ENCODE data around the gene RTL9. TPM values are rescaled to one million over a fixed set of nuclear protein-coding genes. Genes with fewer than 3 reads are reported as not detected.
"Not testable (repeated sequence)": the region's sequence is repeated elsewhere in the genome, so short reads cannot be mapped to it uniquely, and the experiment has no call there.

Gene RTL9
- polyA plus RNA-seq (2014; cell fraction: cytosol; rRNA removed), result 0.42 and 0.83 TPM in 2 replicates
- polyA plus RNA-seq (2014; cell fraction: nucleus; rRNA removed), result 0.73 and 1.5 TPM in 2 replicates

- no peak for DNase-seq (ENCODE audit: low spot score)
Observed at GRCh38 chrX:110358548-110358947, at the start of gene RTL9. TSS of gene RTL9 (plus strand) at chrX:110358848. CDS start at chrX:110450618, 91,770 bp downstream.

- no peak for DNase-seq (ENCODE audit: low spot score)
Observed at GRCh38 chrX:110310000-110310790, 48.5 kb upstream of the RTL9 start.

- DNase-seq (ENCODE audit: low spot score), result no peak
Observed at GRCh38 chrX:110310896-110311295, 47.8 kb upstream of the RTL9 start.

GRCh38 chrX:110311437-110312230 is 47.0 kb upstream of the RTL9 start:
- DNase-seq (ENCODE audit: low spot score), result no peak

- DNase-seq (ENCODE audit: low spot score), result no peak
Observed at GRCh38 chrX:110315551-110315950, 43.1 kb upstream of the RTL9 start.

GRCh38 chrX:110316351-110317060 is 42.1 kb upstream of the RTL9 start:
- no peak for DNase-seq (ENCODE audit: low spot score)

GRCh38 chrX:110317061-110317819 is 41.4 kb upstream of the RTL9 start:
- DNase-seq (ENCODE audit: low spot score), result peak; percentile 4

GRCh38 chrX:110317820-110318663 is 40.6 kb upstream of the RTL9 start, which contains the start of gene AMMECR1:
TSS of gene AMMECR1 (minus strand) at chrX:110318085. CDS start at chrX:110318071, 14 bp downstream.
- peak; percentile 76 for DNase-seq (ENCODE audit: low spot score)

- no peak for DNase-seq (ENCODE audit: low spot score)
Observed at GRCh38 chrX:110318664-110318968, 40.0 kb upstream of the RTL9 start.

- no peak for DNase-seq (ENCODE audit: low spot score)
Observed at GRCh38 chrX:110320381-110320987, 38.2 kb upstream of the RTL9 start.

GRCh38 chrX:110321081-110321480 is 37.6 kb upstream of the RTL9 start:
- DNase-seq (ENCODE audit: low spot score), result no peak

GRCh38 chrX:110321670-110322069 is 37.0 kb upstream of the RTL9 start:
- DNase-seq (ENCODE audit: low spot score), result no peak

- DNase-seq (ENCODE audit: low spot score), result no peak
Observed at GRCh38 chrX:110322603-110323002, 36.0 kb upstream of the RTL9 start.

- no peak for DNase-seq (ENCODE audit: low spot score)
Observed at GRCh38 chrX:110326712-110327111, 31.9 kb upstream of the RTL9 start.

- no peak for DNase-seq (ENCODE audit: low spot score)
Observed at GRCh38 chrX:110327336-110327735, 31.3 kb upstream of the RTL9 start.

GRCh38 chrX:110328613-110329012 is 30.0 kb upstream of the RTL9 start:
- DNase-seq (ENCODE audit: low spot score), result not testable (repeated sequence)

GRCh38 chrX:110331444-110332030 is 27.1 kb upstream of the RTL9 start:
- DNase-seq (ENCODE audit: low spot score), result no peak

- DNase-seq (ENCODE audit: low spot score), result not testable (repeated sequence)
Observed at GRCh38 chrX:110333458-110333857, 25.2 kb upstream of the RTL9 start.

- no peak for DNase-seq (ENCODE audit: low spot score)
Observed at GRCh38 chrX:110338935-110339334, 19.7 kb upstream of the RTL9 start.
